Stimulated activated effector memory CD8-positive, alpha-beta T cell treated with anti-CD3 and anti-CD28 coated beads, Interleukin-12 subunit alpha, Interleukin-12 subunit beta, amount 100 ng/mL, for 72 hours (primary cell): Measurements from ENCODE around the gene XCR1.
"Not testable (repeated sequence)": the region's sequence is repeated elsewhere in the genome, so short reads cannot be mapped to it uniquely, and the experiment has no call there.

Experiments
- ATAC-seq: fragments of 150-1000 bp; cut with Tn5 transposase; 2 replicates; pipeline ENCODE4 v1.10.0; 2021
- DNase-seq, 2 donors: peaks; one replicate each; pipeline ENCODE4 v3.0.0; 2021 to 2022; ENCODE audit warnings: low spot score in 2 of 2
- H3K27ac Mint-ChIP-seq: one replicate; pipeline ENCODE4 v1.8.0; 2022; ENCODE audit warnings: mild to moderate bottlenecking, mixed read lengths
- H3K36me3 Mint-ChIP-seq: one replicate; pipeline ENCODE4 v1.8.0; 2022; ENCODE audit warnings: mild to moderate bottlenecking, mixed read lengths
- H3K4me1 Mint-ChIP-seq: one replicate; pipeline ENCODE4 v1.8.0; 2022; ENCODE audit warnings: mixed read lengths
- H3K4me3 Mint-ChIP-seq: one replicate; pipeline ENCODE4 v1.8.0; 2022; ENCODE audit warnings: mild to moderate bottlenecking, mixed read lengths
- H3K9me3 Mint-ChIP-seq: one replicate; pipeline ENCODE4 v1.8.0; 2022; ENCODE audit warnings: mixed read lengths

The XCR1 gene

DNA sequence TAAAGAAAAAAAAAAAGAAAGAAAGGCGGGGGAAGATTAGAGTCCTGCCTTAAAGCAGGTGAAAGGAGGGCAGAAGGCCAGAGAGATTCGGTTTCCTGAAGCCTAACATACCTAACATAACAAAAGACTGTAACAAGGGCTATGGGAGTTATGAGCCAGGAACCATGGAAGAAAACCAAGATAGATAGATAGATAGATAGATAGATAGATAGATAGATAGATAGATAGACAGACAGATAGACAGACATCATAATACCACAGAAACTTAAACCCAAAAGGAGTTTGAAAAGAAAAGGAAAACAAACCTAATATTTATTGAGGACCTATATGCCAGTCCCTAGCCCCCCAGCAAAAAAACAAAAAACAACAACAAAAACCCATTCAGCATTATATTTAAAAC is 29.3 kb downstream of the XCR1 start:
- DNase-seq (no peak), ATAC-seq (no peak)
- Mint-ChIP-seq H3K4me3 (no peak overlapping the region), H3K4me1 (peaks cover 26% of the 10 kb centered on the region), H3K9me3 (no peaks in the 10 kb centered on the region), H3K36me3 (no peaks in the 10 kb centered on the region), H3K27ac (no peak overlapping the region)

DNA sequence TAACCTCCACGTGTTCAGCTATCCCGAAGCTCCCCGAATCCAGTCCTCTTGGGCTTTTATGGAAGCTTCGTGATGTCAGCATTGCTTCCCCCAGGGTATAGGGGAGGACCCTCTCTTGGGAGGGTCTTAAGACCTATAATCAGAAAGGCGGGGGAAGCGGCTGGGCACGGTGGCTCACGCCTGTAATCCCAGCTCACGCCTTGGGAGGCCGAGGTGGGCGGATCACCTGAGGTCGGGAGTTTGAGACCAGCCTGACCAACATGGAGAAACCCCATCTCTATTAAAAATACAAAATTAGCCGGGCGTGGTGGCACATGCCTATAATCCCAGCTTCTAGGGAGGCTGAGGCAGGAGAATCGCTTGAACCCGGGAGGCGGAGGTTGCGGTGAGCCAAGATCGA is 29.8 kb downstream of the XCR1 start:
- not testable (repeated sequence) for H3K4me3 Mint-ChIP-seq, H3K27ac Mint-ChIP-seq, DNase-seq, H3K36me3 Mint-ChIP-seq, ATAC-seq, H3K9me3 Mint-ChIP-seq
- H3K4me1 Mint-ChIP-seq, result peaks cover 31% of the 10 kb centered on the region

DNA sequence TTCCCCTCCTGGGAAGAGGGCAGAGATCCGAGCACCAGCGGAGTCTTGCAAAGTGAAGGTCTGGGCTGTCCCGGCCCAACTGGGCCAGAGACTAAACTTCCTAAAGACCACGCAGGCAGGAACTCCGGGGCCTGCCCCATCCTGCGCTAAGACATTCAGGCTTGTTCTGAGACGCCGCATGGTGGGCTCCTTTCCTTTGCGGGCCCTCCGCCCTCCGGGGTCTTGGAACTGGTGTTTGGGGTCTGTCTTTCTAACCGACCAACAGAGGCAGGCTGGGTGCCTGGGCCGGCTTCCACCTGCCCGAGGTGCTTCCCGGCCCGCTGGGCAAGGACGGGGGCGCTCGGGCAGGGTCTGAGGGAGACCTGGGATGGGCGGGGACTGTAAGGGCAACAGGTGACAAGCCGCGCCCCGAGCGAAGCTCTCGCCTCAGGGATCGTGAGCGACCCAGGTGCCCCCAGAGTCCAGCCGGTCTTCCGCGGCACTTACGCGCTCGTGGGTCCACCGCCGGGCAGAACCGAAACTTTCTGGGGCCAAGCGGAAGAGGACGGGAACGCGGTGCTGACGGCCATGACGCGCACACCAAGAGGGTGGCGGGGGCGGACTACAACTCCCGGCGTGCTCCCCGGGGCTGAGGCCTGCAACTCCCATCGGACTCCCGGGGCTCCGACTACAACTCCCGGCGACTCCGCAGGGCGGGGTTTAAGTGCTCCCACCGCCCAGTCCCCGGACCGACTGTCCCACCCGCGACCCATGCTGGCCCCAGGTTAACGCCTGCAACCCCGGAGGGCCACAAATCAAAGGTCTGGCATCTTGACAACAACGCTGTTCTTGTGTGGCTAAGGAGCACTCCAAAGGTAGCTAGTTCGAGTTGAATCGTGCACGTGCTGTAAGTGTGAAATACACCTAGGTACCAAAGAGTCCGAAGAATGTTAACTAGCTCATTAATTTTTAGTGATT is 31.8 kb downstream of the XCR1 start, which contains the start of gene FYCO1:
Gene FYCO1 (minus strand): TSS at position 589 of the 957 bp plus-strand sequence. CDS start 10,914 bp downstream, outside the sequence.
- ATAC-seq (peak; percentile 80), DNase-seq (peak; percentile 77 to 91)
- H3K4me3 Mint-ChIP-seq, result peak within 1 kb of the TSS; percentile 77
- no peaks in the 10 kb centered on the region for H3K9me3 Mint-ChIP-seq
- peaks cover 8% of the 10 kb centered on the region for H3K36me3 Mint-ChIP-seq
- peaks cover 48% of the 10 kb centered on the region for H3K4me1 Mint-ChIP-seq
- peak within 1 kb of the TSS; percentile 93 for H3K27ac Mint-ChIP-seq

DNA sequence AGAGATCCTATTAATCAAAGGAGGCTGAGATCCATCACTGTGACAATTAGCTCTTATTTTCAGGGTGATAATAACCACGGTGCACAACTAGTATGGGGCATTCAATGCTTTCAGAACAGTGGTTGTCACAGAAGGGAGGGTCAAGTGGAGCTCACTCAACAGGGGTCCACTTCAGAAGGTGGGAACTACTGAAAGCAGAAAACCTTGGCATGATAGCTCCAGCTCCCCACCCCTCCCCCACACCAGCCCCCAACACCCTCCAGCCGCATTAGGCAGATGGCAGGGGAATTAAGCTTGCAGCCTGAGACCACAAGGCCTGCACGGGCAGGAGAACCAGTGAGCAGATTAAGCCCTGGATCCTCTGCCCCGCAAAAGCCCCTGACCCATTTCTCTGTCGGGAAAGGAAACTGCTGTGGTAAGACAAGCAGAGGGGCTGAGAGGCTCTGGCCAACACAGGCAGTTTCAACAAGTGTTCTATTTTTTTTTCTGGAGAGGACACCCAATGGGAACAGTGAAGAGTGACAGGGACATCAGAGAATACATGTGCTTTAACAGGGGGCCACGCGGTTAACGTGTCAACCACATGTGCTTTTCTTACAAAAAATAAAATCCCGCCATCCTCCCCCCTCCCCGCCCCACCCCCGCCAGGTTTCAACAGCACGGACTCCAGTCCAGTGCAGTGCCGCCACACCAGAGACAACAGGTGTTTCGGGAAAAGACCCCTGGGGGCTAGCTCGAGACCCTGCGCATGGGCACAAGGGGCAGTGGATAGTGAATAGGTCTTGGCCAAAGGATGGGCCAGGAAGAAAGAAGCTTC is 32.7 kb downstream of the XCR1 start:
- peaks cover 8% of the 10 kb centered on the region for H3K36me3 Mint-ChIP-seq
- ATAC-seq, result peak; percentile 54
- peak in 1 of 2 donors; percentile 82 for DNase-seq
- H3K4me1 Mint-ChIP-seq, result peaks cover 57% of the 10 kb centered on the region
- peak overlapping the region; percentile 93 for H3K27ac Mint-ChIP-seq
- H3K9me3 Mint-ChIP-seq, result no peaks in the 10 kb centered on the region
- H3K4me3 Mint-ChIP-seq, result peak overlapping the region; percentile 77

DNA sequence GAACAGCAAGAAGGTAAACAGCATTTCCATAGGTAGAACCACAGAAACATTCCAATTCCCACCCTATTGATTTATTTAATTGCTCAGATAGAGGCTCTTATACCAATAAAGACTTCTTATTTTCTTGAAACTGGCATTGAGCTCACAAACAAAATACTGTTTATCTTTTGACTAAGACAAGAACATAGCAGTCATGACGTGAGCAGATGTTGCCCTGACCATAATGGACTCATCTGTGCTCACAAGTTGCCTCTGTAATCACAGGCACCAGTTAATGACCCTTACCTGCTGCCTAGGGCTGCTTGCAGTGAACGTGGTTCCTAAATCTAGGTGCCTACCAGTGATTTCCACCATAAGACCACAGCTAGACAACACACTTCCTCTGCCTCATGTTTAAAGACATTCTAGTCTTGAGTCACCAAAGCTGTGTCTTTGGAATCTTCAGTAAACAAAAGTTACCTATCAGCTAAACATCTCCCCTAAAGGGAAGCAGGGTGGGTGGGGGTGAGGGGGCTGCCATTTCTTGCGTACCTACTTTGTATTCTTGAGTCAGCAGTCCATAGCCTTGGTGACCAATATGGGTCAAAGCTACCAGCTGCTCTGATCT is 33.8 kb downstream of the XCR1 start:
- peak overlapping the region; percentile 93 for H3K27ac Mint-ChIP-seq
- peak overlapping the region; percentile 77 for H3K4me3 Mint-ChIP-seq
- peaks cover 8% of the 10 kb centered on the region for H3K36me3 Mint-ChIP-seq
- DNase-seq (peak in 1 of 2 donors; percentile 65), ATAC-seq (peak; percentile 70)
- no peaks in the 10 kb centered on the region for H3K9me3 Mint-ChIP-seq
- peaks cover 68% of the 10 kb centered on the region for H3K4me1 Mint-ChIP-seq

DNA sequence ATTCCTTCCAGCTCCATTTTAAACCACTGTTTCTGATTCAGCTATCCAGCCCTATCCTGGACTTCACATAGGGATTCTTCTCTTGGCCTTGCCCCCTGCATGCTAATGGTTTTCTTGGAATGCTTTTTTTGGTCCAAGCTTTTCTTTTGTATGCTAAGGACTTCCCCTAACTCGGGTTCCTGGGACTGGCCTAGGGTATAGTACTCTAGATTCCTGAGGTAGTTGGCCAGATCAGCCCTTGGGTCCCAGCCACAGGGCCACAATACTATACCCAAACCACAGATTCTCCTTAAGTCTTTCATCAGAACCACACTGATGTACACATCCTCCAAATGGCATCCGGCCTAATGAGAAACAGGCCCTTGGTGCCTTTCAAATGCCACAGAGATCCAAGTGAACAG is 34.5 kb downstream of the XCR1 start:
- no peak for ATAC-seq
- peak overlapping the region; percentile 77 for H3K4me3 Mint-ChIP-seq
- H3K4me1 Mint-ChIP-seq, result peaks cover 75% of the 10 kb centered on the region
- no peaks in the 10 kb centered on the region for H3K9me3 Mint-ChIP-seq
- peaks cover 8% of the 10 kb centered on the region for H3K36me3 Mint-ChIP-seq
- peak overlapping the region; percentile 93 for H3K27ac Mint-ChIP-seq
- DNase-seq, result peak in 1 of 2 donors; percentile 65

DNA sequence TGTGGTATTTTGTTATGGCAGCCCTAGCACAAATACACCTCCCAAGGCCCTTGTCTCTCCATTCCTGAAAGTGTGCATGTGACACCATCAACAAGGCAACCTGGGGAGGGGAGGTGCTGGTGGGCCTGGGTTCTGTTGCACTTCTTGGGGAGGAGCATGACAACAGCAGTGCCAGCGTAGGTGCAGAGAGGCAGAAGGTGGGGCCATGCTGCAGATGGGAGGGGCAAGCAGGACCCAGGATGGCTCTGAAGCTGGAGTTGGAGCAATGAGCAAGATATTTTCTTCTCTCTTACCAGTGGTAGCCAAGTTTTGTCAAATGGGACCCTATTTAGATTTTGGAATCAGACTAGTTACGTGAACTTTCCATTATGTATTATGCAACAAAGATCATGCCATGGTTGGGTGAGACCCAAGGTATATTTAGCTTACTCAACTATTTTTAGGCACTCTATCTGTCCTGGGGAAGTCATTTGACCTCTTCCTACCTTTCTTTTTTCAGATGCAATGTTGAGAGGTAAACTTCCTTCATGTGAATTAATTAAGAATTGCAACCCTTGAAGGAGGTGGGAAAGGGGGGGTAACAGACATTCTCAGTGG is 35.1 kb downstream of the XCR1 start:
- peaks cover 81% of the 10 kb centered on the region for H3K4me1 Mint-ChIP-seq

DNA sequence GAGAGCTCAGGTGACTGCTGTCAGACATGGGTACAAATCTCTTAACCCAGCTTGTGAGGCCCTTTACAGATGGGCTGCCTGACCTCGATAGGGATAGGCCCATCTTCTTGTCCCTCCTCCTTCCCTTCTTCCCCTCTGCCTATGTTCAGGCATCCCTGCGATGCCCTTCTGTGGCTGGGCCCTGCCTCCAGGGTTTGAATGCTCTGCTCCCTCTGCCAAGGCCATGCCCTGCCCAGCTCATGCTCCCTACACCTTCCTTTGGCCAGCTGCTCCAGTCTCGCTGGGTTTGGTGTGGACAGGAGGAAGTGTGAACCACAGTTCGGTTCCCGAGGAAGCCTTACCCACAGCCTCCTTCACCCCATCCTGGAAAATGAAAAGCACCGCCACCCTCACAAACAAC is 35.9 kb downstream of the XCR1 start:
- no peaks in the 10 kb centered on the region for H3K9me3 Mint-ChIP-seq
- peaks cover 8% of the 10 kb centered on the region for H3K36me3 Mint-ChIP-seq
- no peak for ATAC-seq
- DNase-seq, result no peak
- peak overlapping the region; percentile 93 for H3K27ac Mint-ChIP-seq
- peaks cover 82% of the 10 kb centered on the region for H3K4me1 Mint-ChIP-seq
- H3K4me3 Mint-ChIP-seq, result peak overlapping the region; percentile 77

More for the DNA sequence above, 35.1 kb downstream of the XCR1 start:
- peak overlapping the region; percentile 77 for H3K4me3 Mint-ChIP-seq
- peaks cover 8% of the 10 kb centered on the region for H3K36me3 Mint-ChIP-seq
- H3K9me3 Mint-ChIP-seq, result no peaks in the 10 kb centered on the region
- ATAC-seq, result no peak
- peak overlapping the region; percentile 93 for H3K27ac Mint-ChIP-seq
- DNase-seq, result no peak

DNA sequence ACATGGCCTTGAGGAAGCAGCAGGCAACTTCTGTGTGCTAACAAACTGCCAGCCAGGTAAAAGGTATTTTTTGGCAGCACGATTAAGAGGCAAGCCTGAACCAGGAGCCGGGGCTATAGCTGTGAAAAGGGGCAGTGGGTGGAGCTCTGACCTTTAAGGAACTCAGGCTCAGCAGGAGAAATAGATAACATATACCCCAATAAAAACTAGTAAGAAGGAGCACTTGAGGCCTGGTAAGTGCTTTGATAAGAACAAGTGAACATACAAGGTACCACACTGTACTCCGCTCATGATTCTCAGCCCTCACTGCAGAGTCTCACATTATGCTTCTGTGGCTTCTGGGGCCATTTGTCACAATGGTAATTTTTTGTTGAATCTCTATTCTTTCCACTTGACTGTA is 37.1 kb downstream of the XCR1 start:
- no peak for ATAC-seq
- H3K4me3 Mint-ChIP-seq, result peak overlapping the region; percentile 31

DNA sequence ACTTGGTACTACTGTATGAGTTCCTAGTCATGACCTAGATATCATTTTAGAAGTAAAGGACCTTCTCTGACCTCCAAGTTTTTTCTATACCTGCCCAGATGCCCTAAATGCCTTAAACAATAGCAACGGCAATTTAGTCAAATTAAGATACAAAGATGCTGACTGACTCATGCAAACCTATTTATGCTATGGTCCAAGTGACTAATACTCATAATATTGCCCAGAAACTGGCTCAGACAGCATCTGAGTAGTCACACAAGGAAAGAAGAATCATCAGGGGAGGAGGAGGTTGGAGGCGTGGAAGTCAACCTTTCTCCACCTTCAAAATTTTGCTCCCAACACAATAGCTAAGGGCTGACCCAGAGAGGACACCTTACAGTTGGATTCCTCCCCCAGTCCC is 38.5 kb downstream of the XCR1 start:
- peak overlapping the region; percentile 31 for H3K4me3 Mint-ChIP-seq
- H3K36me3 Mint-ChIP-seq, result peaks cover 24% of the 10 kb centered on the region
- DNase-seq, result no peak
- no peaks in the 10 kb centered on the region for H3K9me3 Mint-ChIP-seq
- H3K4me1 Mint-ChIP-seq, result peaks cover 93% of the 10 kb centered on the region
- ATAC-seq, result peak; percentile 77
- H3K27ac Mint-ChIP-seq, result peak overlapping the region; percentile 81

More for the DNA sequence above, 37.1 kb downstream of the XCR1 start:
- Mint-ChIP-seq H3K4me1 (peaks cover 87% of the 10 kb centered on the region), H3K27ac (peak overlapping the region; percentile 81), H3K9me3 (no peaks in the 10 kb centered on the region), H3K36me3 (peaks cover 11% of the 10 kb centered on the region)
- DNase-seq, result no peak

DNA sequence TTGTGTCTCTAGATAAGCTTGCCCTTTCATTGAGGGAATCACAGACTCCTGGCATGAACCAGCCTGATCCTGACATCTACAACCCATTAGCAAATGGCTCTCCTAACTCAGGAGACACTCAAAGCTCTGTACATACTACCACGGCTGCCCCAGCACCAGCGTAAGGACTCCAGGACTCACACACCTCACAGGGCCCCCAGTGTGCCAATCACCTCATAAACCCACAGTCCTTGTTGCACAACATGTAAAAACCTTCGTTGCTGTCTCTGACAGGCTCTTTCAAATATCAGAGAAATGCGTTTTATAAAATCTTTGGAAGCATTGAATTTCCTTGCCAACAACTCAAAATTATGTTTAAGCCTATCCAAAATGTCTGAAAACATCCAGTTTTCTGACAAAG is 38.9 kb downstream of the XCR1 start:
- Mint-ChIP-seq H3K36me3 (peaks cover 29% of the 10 kb centered on the region), H3K27ac (peak overlapping the region; percentile 81), H3K4me3 (peak overlapping the region; percentile 31), H3K9me3 (no peaks in the 10 kb centered on the region), H3K4me1 (peaks cover 93% of the 10 kb centered on the region)
- DNase-seq (no peak), ATAC-seq (peak; percentile 64)

DNA sequence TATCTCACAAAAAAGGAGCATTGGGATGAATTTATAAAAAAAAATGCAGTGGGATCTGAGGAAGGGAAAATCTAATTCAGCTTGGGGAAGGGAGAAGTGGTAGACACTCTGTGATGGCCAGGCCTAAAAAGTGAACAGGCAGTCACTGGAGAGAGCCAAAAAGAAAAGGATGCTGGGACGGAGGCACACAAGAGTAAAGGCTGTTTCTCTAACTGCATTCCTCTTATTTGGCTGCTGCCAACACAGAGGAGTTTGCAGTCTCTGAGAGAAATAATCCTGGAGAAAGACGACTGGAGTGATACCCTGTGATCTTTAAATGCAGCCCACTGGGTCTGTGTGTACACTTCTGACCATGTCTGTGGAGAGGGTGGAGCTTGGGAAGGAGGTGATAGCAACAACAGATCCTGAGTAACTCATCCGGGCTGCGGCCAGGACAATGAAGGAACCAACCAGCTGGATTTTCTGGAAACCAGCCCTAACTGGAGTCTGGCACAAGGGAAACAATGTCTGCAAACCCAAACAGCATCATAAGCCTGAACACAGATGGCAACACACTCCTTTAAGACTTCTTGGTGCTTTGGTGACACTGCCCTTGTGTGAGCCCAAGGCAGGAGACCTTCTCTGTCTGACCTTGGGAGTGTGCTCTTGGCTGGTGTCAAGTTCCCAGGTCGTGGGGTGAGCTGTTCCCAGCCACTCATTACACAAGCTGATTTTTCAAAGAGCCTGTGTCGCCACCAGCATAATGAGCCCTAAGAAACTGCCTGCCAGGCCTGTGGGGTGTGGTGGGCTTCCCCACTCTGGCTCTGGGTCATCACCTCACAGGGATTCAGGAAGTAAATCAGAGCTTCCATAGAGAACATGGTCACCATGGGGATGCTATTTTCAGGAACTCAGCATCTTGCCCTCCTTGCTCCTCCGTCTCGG is 39.7 kb downstream of the XCR1 start:
- Mint-ChIP-seq H3K36me3 (peaks cover 36% of the 10 kb centered on the region), H3K9me3 (no peaks in the 10 kb centered on the region), H3K4me1 (peaks cover 92% of the 10 kb centered on the region), H3K27ac (peak overlapping the region; percentile 81), H3K4me3 (peak overlapping the region; percentile 31)
- DNase-seq (no peak), ATAC-seq (no peak)

DNA sequence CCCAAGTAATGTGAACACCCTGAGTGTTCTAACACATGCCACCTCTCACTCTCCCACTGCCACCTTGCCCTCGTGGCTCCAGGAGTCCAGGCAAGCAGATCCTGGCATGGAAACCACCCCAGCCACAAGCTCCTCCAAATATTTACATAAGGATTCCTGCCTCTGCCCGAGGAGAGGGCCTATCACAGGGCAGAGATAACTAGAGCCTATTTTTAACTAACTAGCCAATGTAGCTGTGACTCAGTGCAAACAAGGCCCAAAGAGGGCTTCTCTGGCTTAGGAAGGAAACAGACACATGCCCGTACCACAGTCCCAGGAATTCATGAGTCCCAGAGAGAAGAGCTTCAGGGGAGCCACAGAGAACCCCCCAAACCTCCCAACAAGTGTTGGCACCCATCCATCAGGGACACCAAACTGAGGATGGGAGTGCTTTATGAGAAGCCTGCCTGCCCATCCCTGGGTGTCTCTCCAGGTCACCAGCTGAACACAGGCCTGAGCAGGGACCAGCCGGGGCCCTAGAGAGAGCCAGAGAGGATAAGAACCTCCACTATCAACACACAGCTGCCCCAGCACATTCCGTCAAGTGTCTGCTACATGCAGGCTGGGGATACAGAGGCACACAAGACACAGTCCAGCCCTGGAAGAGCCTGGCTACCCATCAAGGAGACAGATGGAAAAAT is 40.8 kb downstream of the XCR1 start:
- no peak for ATAC-seq
- peak overlapping the region; percentile 31 for H3K4me3 Mint-ChIP-seq

More for the DNA sequence above, 40.8 kb downstream of the XCR1 start:
- no peak for DNase-seq
- peaks cover 36% of the 10 kb centered on the region for H3K36me3 Mint-ChIP-seq
- no peaks in the 10 kb centered on the region for H3K9me3 Mint-ChIP-seq
- H3K27ac Mint-ChIP-seq, result peak overlapping the region; percentile 81
- H3K4me1 Mint-ChIP-seq, result peaks cover 84% of the 10 kb centered on the region
